Measurements from ENCODE around the gene LRRC4C. TPM values are rescaled to one million over a fixed set of nuclear protein-coding genes. Genes with fewer than 3 reads are reported as not detected.

Gene LRRC4C
- total RNA-seq, 4 donors from 2014 or later: 0.19 to 1.1 TPM; not detected in 2

GRCh38 chr11:41235668-41236067, 223.8 kb downstream of the LRRC4C start:
- WGBS, 2 donors: 89 to 95% methylated on average over 1 of the region's 1 CpG
- no peak for DNase-seq (ENCODE audit: low spot score in 2 of 2)
- TF ChIP-seq POLR2A (IDR thresholded peaks at IDR 0.05): no peak
- TF ChIP-seq, protein P1, sequence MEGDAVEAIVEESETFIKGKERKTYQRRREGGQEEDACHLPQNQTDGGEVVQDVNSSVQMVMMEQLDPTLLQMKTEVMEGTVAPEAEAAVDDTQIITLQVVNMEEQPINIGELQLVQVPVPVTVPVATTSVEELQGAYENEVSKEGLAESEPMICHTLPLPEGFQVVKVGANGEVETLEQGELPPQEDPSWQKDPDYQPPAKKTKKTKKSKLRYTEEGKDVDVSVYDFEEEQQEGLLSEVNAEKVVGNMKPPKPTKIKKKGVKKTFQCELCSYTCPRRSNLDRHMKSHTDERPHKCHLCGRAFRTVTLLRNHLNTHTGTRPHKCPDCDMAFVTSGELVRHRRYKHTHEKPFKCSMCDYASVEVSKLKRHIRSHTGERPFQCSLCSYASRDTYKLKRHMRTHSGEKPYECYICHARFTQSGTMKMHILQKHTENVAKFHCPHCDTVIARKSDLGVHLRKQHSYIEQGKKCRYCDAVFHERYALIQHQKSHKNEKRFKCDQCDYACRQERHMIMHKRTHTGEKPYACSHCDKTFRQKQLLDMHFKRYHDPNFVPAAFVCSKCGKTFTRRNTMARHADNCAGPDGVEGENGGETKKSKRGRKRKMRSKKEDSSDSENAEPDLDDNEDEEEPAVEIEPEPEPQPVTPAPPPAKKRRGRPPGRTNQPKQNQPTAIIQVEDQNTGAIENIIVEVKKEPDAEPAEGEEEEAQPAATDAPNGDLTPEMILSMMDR (IDR thresholded peaks at IDR 0.05): no peak
- intact Hi-C loops (cut with DNase I; ENCODE audit: low total_unique reads): no loop called here
- no peak overlapping the region for H3K4me3 ChIP-seq (ENCODE audit: low read depth, poor library complexity, severe bottlenecking)

DNA sequence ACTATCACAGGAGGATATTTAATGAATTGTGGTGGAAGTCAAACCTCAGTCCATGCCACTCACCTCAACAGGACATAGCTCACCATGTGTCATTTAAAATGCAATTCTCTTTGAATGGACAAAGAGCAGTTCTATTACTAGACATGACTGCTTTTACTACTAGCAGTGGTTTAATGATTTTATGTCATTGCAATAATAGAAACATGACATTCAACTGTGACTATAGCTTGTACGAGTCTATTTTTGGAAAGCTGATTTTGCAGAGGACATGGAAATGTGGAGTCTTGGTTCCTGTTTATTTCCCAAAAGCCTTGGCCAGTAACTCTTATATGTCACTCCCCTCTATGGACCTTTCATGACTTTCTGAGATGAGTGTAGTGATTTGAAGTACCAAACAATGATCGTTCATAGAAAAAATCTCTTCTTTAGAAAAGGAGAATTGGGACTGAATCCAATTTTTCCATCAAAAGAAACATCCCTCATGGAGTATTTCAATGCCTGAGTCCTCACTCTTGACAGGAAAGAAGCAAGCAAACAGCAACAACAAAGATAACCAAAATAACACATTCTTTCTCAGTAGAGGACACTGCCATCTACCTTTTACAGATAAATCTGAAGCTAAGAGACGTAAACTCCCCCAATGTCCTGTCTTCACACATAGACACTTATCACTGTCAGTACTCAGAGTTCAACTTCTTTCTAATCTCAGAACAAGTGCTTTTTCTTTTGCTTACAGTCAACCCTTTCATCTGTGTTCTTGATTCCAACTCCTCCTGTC, 233.4 kb downstream of the LRRC4C start:
- DNase-seq (ENCODE audit: low spot score in 2 of 2): no peak
- intact Hi-C loops (cut with DNase I; ENCODE audit: low total_unique reads): no loop called here
- H3K4me3 ChIP-seq (ENCODE audit: low read depth, poor library complexity, severe bottlenecking): no peak overlapping the region
- 58 to 63% methylated on average over 3 of the region's 3 CpGs for WGBS, 2 donors
- TF ChIP-seq POLR2A (IDR thresholded peaks at IDR 0.05): no peak
- TF ChIP-seq, protein P1 (IDR thresholded peaks at IDR 0.05): no peak

- no peak overlapping the region for H3K4me3 ChIP-seq (ENCODE audit: low read depth, poor library complexity, severe bottlenecking)
- TF ChIP-seq POLR2A (IDR thresholded peaks at IDR 0.05): no peak
- TF ChIP-seq, protein P1 (IDR thresholded peaks at IDR 0.05): no peak
- no peak for DNase-seq (ENCODE audit: low spot score in 2 of 2)
- intact Hi-C loops (cut with DNase I; ENCODE audit: low total_unique reads): no loop called here
- WGBS, 2 donors: 81 to 92% methylated on average over 2 of the region's 2 CpGs
Observed at GRCh38 chr11:41222236-41222635, 237.2 kb downstream of the LRRC4C start.

GRCh38 chr11:41206388-41206787, 253.1 kb downstream of the LRRC4C start:
- TF ChIP-seq, protein P1 (IDR thresholded peaks at IDR 0.05): no peak
- TF ChIP-seq POLR2A (IDR thresholded peaks at IDR 0.05): no peak
- H3K4me3 ChIP-seq (ENCODE audit: low read depth, poor library complexity, severe bottlenecking): no peak overlapping the region
- intact Hi-C loops (cut with DNase I; ENCODE audit: low total_unique reads): no loop called here
- no peak for DNase-seq (ENCODE audit: low spot score in 2 of 2)

- no peak for DNase-seq (ENCODE audit: low spot score in 2 of 2)
- intact Hi-C loops (cut with DNase I; ENCODE audit: low total_unique reads): no loop called here
- no peak overlapping the region for H3K4me3 ChIP-seq (ENCODE audit: low read depth, poor library complexity, severe bottlenecking)
- WGBS, 2 donors: 3 to 4% methylated on average over 5 of the region's 5 CpGs
- TF ChIP-seq, protein P1 (IDR thresholded peaks at IDR 0.05): no peak
- TF ChIP-seq POLR2A (IDR thresholded peaks at IDR 0.05): no peak
Observed at GRCh38 chr11:41201156-41201555, 258.3 kb downstream of the LRRC4C start.
